ENCODE measurements around the gene ZNF12. TPM values are rescaled to one million over a fixed set of nuclear protein-coding genes. Genes with fewer than 3 reads are reported as not detected.

The ZNF12 gene
- total and polyA plus RNA-seq, 10 of the 15 experiments (the other 5 are each of a cell fraction or from before 2014, with no cell fraction given): 6.7 to 38.1 (median 14.4) TPM

GRCh38 chr7:6642239-6642839 is 64.4 kb downstream of the ZNF12 start:
- H3K4me1 ChIP-seq (ENCODE audit: control insufficient read depth, insufficient read depth, low read length): peaks cover 6% of the 10 kb centered on the region; the same call in 1 of the 2 replicates
- peaks cover 17% of the 10 kb centered on the region for H3K79me2 ChIP-seq (ENCODE audit: control insufficient read depth, insufficient read depth, low read length)
- no peaks in the 10 kb centered on the region; the same call in 1 of the 2 replicates for H4K20me1 ChIP-seq (ENCODE audit: control insufficient read depth, insufficient read depth)
- ChIA-PET SMC1A (ENCODE audit: uncharacterized antibody, unreplicated experiment) (no interaction called here), CTCF (no interaction called here), POLR2A (no interaction called here), RAD21 (ENCODE audit: unreplicated experiment) (no interaction called here)
- no peak for DNase-seq (ENCODE audit: low read depth, low spot score)
- in situ Hi-C loops (cut with MboI): no loop called here
- H2AFZ ChIP-seq (ENCODE audit: control insufficient read depth, low read depth, low read length): no peak overlapping the region
- H3K36me3 ChIP-seq (ENCODE audit: control insufficient read depth in 2 of 2, insufficient read depth in 2 of 2, low read length in 1 of 2): peaks cover 5 to 28% of the 10 kb centered on the region in 2 experiments
- no peak for ATAC-seq
- no peaks in the 10 kb centered on the region; the same call in 2 of the 3 replicates for H3K9me3 ChIP-seq (replicated peaks; ENCODE audit: control insufficient read depth, insufficient read depth, low read length)
- WGBS (ENCODE audit: insufficient coverage, insufficient replicate concordance, low lambda C conversion rate, missing lambda C conversion rate): 97% methylated on average over 24 of the region's 24 CpGs
- H3K4me2 ChIP-seq (ENCODE audit: control insufficient read depth, insufficient read depth): no peak overlapping the region
- no peak for FAIRE-seq
- intact Hi-C loops (cut with micrococcal nuclease; ENCODE audit: unreplicated experiment): no loop called here
- H3K27me3 ChIP-seq (replicated peaks in 1 of 2; ENCODE audit: control insufficient read depth in 2 of 2, insufficient read depth in 2 of 2, low read length in 1 of 2): no peaks in the 10 kb centered on the region
- no TSS peak for BruUV-seq (replicated peaks)
- H3K27ac ChIP-seq (ENCODE audit: control insufficient read depth, insufficient read depth): no peak overlapping the region
- no peak overlapping the region for H3K9ac ChIP-seq (ENCODE audit: control insufficient read depth, insufficient read depth, low read length)
- no peak overlapping the region for H3K4me3 ChIP-seq
- TF ChIP-seq NFYA (IDR thresholded peaks at IDR 0.05; ENCODE audit: borderline replicate concordance, low read depth, low read length) (no peak), YBX1 (IDR thresholded peaks at IDR 0.05) (no peak), E2F4 (IDR thresholded peaks at IDR 0.05; ENCODE audit: low read depth, low read length) (no peak), FOXM1 (IDR thresholded peaks at IDR 0.05; ENCODE audit: low read depth, low read length) (no peak), ZSCAN29 (IDR thresholded peaks at IDR 0.05) (no peak), NFYB (IDR thresholded peaks at IDR 0.05; ENCODE audit: insufficient read depth, low read depth, low read length) (no peak), IKZF1 (conservative IDR thresholded peaks at IDR 0.05) (no peak), ESRRA (IDR thresholded peaks at IDR 0.05; ENCODE audit: low read length) (no peak), RBBP5 (conservative IDR thresholded peaks at IDR 0.05) (no peak)
- TF ChIP-seq, protein P1, sequence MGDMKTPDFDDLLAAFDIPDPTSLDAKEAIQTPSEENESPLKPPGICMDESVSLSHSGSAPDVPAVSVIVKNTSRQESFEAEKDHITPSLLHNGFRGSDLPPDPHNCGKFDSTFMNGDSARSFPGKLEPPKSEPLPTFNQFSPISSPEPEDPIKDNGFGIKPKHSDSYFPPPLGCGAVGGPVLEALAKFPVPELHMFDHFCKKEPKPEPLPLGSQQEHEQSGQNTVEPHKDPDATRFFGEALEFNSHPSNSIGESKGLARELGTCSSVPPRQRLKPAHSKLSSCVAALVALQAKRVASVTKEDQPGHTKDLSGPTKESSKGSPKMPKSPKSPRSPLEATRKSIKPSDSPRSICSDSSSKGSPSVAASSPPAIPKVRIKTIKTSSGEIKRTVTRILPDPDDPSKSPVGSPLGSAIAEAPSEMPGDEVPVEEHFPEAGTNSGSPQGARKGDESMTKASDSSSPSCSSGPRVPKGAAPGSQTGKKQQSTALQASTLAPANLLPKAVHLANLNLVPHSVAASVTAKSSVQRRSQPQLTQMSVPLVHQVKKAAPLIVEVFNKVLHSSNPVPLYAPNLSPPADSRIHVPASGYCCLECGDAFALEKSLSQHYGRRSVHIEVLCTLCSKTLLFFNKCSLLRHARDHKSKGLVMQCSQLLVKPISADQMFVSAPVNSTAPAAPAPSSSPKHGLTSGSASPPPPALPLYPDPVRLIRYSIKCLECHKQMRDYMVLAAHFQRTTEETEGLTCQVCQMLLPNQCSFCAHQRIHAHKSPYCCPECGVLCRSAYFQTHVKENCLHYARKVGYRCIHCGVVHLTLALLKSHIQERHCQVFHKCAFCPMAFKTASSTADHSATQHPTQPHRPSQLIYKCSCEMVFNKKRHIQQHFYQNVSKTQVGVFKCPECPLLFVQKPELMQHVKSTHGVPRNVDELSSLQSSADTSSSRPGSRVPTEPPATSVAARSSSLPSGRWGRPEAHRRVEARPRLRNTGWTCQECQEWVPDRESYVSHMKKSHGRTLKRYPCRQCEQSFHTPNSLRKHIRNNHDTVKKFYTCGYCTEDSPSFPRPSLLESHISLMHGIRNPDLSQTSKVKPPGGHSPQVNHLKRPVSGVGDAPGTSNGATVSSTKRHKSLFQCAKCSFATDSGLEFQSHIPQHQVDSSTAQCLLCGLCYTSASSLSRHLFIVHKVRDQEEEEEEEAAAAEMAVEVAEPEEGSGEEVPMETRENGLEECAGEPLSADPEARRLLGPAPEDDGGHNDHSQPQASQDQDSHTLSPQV (IDR thresholded peaks at IDR 0.05): no peak
- TF ChIP-seq, protein P2, sequence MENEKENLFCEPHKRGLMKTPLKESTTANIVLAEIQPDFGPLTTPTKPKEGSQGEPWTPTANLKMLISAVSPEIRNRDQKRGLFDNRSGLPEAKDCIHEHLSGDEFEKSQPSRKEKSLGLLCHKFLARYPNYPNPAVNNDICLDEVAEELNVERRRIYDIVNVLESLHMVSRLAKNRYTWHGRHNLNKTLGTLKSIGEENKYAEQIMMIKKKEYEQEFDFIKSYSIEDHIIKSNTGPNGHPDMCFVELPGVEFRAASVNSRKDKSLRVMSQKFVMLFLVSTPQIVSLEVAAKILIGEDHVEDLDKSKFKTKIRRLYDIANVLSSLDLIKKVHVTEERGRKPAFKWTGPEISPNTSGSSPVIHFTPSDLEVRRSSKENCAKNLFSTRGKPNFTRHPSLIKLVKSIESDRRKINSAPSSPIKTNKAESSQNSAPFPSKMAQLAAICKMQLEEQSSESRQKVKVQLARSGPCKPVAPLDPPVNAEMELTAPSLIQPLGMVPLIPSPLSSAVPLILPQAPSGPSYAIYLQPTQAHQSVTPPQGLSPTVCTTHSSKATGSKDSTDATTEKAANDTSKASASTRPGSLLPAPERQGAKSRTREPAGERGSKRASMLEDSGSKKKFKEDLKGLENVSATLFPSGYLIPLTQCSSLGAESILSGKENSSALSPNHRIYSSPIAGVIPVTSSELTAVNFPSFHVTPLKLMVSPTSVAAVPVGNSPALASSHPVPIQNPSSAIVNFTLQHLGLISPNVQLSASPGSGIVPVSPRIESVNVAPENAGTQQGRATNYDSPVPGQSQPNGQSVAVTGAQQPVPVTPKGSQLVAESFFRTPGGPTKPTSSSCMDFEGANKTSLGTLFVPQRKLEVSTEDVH (IDR thresholded peaks at IDR 0.05; ENCODE audit: low read depth, partially characterized antibody): no peak
- TF ChIP-seq, protein P3, sequence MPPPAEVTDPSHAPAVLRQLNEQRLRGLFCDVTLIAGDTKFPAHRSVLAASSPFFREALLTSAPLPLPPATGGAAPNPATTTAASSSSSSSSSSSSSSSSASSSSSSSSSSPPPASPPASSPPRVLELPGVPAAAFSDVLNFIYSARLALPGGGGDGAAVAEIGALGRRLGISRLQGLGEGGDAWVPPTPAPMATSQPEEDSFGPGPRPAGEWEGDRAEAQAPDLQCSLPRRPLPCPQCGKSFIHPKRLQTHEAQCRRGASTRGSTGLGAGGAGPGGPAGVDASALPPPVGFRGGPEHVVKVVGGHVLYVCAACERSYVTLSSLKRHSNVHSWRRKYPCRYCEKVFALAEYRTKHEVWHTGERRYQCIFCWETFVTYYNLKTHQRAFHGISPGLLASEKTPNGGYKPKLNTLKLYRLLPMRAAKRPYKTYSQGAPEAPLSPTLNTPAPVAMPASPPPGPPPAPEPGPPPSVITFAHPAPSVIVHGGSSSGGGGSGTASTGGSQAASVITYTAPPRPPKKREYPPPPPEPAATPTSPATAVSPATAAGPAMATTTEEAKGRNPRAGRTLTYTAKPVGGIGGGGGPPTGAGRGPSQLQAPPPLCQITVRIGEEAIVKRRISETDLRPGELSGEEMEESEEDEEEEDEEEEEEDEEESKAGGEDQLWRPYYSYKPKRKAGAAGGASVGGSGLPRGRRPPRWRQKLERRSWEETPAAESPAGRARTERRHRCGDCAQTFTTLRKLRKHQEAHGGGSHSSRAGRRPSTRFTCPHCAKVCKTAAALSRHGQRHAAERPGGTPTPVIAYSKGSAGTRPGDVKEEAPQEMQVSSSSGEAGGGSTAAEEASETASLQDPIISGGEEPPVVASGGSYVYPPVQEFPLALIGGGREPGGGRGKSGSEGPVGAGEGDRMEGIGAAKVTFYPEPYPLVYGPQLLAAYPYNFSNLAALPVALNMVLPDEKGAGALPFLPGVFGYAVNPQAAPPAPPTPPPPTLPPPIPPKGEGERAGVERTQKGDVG (CRISPR knock-in tag; IDR thresholded peaks at IDR 0.05): no peak

Data from GM12878 (cell line).